ENCODE results near the gene COG1.

The COG1 gene

GRCh38 chr17:73231841-73232586 lies 39.2 kb downstream of the COG1 start:
- DNase-seq: peak; percentile 96

- DNase-seq: no peak
Observed at GRCh38 chr17:73232587-73233373, 39.9 kb downstream of the COG1 start.

GRCh38 chr17:73234736-73235135 lies 41.9 kb downstream of the COG1 start:
- no peak for DNase-seq

GRCh38 chr17:73237714-73238113 lies 44.9 kb downstream of the COG1 start:
- no peak for DNase-seq

- no peak for DNase-seq
Observed at GRCh38 chr17:73240561-73240960, 47.7 kb downstream of the COG1 start.

- DNase-seq: no peak
Observed at GRCh38 chr17:73247726-73248125, 54.9 kb downstream of the COG1 start.

GRCh38 chr17:73248532-73248931 lies 55.7 kb downstream of the COG1 start:
- no peak for DNase-seq

GRCh38 chr17:73249700-73250099 lies 56.8 kb downstream of the COG1 start:
- DNase-seq: no peak

- no peak for DNase-seq
Observed at GRCh38 chr17:73250851-73251640, 58.2 kb downstream of the COG1 start.

- no peak for DNase-seq
Observed at GRCh38 chr17:73251871-73252270, 59.0 kb downstream of the COG1 start.

- peak; percentile 44 for DNase-seq
Observed at GRCh38 chr17:73255671-73256181, 62.9 kb downstream of the COG1 start.

GRCh38 chr17:73256220-73256619 lies 63.4 kb downstream of the COG1 start:
- DNase-seq: no peak

- no peak for DNase-seq
Observed at GRCh38 chr17:73257516-73257915, 64.7 kb downstream of the COG1 start.
